Stimulated activated CD4-positive, alpha-beta T cell treated with anti-CD3 and anti-CD28 coated beads, Interleukin-12 subunit alpha, Interleukin-12 subunit beta, amount 100 ng/mL, for 48 hours (primary cell): ENCODE measurements around the gene HORMAD2.
"Not testable (repeated sequence)": the region's sequence is repeated elsewhere in the genome, so short reads cannot be mapped to it uniquely, and the experiment has no call there.

Experiments
- DNase-seq, 3 donors: peaks; one replicate each; pipeline ENCODE4 v3.0.0-alpha.2; 2020; ENCODE audit warnings: low read depth in 2 of 3, low spot score in 1 of 3

Gene HORMAD2

DNA sequence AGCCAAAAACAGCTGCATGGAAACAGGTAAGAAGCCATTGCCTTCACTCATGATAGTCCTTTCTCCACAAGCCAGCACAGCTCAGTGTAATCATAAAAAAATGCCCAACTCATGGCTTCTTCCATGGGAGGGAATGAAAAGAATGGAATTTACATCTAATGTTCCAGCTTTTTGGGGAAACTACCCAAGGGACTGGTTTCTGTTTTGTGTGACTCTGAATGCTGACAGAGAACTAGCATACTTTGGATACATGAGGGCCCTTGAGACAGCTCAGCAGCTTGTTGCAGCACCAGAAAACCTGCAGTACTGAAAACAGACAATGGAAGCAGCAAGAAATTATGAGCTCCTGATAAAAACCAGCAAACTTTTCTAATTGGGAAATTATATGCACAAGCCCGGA lies 24.2 kb upstream of the HORMAD2 start:
- no peak for DNase-seq

DNA sequence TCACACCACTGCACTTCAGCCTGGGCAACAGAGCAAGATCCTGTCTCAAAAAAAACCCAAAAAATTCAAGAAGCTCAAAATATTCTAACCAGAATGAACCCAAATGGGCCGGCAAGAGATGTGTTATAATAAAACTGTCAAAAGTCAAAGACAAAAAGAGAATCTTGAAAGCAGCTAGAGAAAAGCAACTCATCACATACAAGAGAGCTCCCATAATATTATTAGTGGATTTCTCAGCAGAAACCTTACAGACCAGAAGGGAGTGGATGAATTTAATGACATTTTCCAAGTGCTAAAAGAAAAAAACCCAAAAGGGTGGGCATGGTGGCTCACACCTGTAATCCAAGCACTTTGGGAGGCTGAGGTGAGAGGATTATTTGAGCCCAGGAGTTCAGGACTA lies 22.9 kb upstream of the HORMAD2 start:
- no peak for DNase-seq

DNA sequence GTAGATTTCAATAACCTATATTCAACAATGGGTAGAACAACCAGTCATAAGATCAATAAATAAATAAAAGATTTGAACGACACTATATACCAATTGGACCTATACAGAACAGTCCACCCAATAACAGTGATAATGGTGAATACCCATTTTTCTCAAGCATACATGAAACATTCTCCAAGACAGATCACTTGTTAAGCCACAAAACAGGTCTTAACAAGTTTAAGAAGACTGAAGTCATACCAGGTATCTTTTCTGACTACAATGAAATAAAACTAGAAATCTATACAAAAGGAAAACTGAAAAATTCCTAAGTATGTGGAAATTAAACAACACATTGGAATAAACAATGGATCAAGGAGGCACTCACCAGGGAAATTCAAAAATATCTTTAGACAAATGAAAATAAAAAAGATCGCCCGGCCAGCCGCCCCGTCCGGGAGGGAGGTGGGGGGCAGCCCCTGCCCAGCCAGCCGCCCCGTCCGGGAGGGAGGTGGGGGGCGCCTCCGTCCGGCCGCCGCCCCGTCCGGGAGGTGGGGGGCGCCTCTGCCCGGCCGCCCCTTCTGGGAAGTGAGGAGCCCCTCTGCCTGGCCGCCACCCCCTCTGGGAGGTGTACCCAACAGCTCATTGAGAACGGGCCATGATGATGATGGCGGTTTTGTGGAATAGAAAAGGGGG lies 20.8 kb upstream of the HORMAD2 start:
- not testable (repeated sequence) for DNase-seq

DNA sequence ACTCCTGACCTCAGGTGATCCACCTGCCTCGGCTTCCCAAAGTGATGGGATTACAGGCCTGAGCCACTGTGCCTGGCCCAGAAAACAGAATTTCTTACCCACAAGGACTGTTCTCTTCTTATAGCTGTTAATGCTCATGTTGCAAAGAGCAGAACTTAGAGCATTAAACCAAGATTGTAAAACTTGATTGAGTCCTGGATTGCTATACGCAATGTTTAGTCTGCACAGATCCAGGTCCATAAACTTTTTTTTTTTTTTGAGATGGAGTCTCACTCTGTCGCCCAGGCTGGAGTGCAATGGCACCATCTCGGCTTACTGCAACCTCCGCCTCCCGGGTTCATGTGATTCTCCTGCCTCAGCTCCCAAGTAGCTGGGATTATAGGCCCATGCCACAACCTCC lies 19.2 kb upstream of the HORMAD2 start:
- not testable (repeated sequence) for DNase-seq

DNA sequence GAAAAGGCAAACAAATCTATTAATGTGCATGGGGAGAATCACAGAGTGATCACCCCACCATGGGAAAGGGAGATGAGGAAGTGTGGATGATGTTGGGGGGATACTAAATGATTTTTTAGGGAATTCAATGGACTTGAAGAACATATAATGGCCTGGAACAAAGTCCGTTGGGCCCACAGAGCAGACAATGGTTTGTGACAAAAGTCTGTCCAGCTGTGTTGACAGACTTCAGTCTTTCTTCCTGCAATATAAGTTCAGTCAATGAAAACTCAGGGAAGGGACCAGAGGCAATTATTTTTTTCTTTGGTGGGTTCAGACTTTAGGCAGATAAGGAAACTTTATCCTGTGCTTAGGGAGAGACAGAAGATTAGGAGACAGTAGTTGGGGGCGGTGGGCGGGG lies 18.0 kb upstream of the HORMAD2 start:
- DNase-seq, result no peak

DNA sequence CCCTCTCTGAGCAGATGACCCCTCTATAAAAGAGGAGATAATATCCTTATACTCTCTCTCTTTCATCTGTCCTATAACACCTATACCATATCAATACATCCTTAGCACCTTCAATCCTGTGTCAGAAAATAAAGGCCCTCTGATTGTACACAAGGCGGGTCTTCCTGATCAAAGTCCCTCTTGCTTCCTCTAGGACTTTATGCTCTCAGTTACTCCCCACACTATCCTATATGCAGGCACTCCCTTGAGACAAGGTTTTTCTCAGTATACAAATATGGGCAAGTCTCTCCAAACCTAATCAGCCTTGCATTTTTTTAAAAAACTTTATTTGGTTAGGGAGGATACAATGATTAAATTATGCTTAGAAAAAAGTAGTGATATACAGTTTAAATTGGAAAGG lies 17.3 kb upstream of the HORMAD2 start:
- no peak for DNase-seq

DNA sequence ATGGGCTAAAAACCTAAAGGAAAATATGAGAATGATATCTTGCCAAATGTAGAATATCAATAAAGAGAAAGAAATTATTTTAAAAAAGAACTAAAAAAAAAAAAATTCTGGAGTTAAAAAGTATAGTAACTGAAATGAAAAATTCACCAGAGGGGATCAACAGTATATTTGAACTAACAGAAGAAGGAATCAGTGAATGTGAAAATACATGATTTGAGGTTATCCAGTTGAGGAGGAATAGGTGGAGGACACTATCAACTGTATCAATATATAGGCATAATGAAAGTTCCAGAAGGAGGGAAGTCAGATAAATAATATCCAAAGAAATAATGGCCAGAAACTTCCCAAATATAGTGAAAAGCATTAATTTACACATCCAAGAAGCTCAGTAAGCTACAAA lies 16.1 kb upstream of the HORMAD2 start:
- no peak for DNase-seq

DNA sequence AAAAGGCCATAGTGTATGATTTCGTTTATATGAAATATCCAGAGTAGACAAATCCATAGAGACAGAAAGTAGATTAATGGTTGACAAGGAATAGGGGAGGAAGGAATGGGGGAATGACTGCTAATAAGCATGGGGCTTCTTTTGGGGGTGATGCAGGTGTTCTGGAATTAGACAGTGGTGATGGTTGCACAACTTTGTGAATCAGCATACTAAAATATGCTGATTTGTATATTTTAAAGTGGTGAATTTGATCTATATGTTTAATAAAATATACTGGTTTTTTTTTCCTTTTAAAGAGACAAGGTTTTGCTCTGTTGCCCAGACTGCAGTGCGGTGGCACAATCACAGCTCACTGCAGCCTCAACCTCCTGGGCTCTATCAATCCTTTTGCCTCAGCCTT lies 6.5 kb upstream of the HORMAD2 start:
- no peak for DNase-seq

DNA sequence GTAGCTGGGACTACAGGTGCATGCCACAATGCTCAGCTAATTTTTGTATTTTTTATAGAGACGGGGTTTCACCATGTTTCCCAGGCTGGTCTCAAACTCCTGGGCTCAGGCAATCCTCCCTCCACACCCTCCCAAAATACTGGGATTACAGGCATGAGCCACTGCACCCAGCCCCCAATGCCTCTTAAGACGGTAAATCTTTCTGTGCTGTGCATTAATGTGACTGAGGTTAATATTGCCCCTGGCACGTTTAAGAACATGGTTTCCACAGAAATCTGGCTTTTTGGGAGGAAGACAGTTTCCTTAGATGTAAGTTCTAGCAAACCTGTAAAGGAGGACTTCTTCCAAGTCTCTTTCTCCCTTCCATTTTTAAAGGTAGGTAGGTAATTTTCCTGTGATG lies 6.1 kb upstream of the HORMAD2 start:
- DNase-seq, result no peak

DNA sequence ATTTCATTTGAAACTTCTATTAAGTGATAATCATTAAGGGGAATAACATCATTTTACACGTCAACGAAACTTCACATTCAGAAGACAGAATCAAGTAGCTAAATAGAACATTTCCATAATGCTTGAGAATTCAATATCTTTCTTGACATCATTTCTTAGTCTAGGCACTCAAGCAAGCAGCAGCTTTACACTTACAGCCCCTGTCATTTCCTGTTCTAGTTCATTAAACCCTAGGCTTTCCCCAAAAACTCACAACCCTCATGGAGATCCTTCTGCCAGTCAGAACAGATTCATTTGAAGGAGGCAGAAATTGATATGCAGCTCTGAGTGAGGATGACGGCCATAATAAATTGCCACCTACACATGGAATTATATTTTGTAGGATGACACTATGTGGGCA lies 5.3 kb upstream of the HORMAD2 start:
- no peak for DNase-seq

DNA sequence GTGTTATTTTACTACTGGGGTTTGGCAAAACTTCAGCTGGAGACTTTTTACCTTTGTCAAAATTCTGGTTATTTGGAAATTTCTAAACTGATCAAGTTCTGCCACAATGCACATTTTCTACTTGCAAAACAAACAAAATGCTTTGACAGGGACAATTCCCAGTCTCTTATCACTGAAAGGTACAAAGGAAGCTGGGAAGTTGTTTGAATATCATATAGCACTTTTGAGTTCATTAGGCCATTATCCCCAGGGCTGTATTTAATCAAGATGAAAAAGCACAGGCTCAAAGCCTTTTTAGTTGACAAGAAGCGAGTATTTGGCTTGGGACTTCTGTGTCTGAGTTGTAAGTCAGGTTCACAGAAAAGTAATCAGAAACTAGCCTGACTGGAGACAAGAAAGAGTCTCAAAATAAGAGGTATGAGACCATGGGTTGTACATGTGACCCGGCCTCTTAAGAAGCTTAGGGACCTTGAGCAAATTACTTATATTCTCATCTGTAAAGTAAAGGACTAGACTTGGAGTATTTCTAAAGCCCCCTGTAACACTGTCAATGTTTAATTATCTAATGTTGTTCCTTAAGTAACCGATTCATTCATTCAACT lies 2.9 kb upstream of the HORMAD2 start:
- DNase-seq, result no peak

DNA sequence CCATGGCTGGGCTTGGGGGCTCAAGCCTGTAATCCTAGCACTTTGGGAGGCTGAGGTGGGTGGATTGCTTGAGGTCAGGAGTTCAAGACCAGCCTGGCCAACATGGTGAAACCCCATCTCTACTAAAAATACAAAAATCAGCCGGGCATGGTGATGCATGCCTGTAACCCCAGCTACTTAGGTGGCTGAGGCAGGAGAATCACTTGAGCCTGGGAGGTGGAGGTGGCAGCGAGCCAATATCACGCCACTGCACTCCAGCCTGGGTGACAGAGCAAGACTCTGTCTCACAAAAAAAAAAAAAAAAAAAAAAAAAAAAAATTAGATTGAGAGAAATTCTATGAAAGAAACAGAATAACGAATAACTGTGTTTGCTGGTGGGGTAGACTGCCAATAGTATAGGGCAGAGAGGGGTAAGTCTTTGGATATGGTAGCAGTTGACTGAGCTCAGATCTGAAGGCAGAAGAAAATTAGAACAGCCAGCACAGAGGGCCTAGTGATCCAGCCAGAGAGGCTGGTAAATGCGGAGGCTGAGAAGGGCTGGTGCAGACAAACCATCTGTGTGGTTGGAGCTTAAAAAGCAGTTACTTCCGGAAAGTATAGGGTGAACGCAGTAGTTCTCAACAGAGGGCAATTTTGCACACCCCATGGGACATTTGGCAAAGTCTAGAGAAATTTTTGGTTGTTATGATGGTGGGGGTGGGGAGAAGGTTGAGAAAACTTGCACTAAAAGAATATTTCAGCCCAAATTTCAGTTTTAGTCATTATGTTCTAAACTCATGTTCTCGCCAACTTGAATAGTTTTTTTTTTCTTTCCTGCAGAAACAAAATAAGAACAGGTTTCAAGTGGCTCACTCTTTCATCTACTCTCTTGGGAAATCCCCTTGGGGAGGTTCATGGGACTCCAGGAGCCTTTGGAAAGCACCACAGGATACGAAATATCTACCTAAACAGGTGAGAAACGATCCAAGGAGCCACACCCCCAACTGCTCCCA lies 1.6 kb upstream of the HORMAD2 start:
- DNase-seq, result peak in 1 of 3 donors; percentile 14

DNA sequence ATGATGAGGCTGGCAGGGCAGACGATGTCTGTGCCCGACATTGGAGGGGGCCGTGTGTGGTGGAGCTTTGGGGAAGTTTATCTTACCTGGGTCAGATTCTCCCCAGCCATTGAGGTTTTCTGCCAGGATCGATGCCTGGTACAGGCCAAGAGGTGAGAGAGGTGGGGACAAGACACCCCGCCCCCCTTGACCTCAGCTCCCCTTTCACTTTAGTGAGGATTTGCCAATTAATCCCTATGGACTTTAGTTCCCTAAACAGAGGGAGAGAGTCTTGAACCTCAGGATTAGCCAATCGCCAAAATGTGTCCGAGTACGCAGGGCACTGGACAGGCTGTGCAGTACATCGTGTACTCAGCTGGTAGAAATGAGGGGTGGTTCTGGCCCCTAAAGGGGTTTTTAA lies 541 bp downstream of the HORMAD2 start:
- no peak for DNase-seq

DNA sequence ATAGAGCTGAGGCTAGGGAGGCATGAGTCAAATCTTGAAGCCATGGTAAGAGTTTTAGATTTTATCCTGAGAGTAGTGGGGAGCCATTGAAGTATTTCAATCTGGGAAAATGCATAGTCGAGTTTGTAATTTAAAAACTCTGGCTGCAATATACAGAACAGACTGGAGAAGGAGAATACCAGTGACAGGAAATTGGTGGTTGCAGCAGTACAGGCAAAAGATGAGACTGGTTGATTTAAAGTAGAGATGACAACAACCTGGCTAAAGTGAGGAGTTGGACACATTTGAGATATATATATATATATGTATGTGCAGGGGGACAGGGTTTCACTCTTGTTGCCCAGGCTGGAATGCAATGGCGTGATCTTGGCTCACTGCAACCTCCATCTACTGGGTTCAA lies 6.2 kb downstream of the HORMAD2 start:
- no peak for DNase-seq

DNA sequence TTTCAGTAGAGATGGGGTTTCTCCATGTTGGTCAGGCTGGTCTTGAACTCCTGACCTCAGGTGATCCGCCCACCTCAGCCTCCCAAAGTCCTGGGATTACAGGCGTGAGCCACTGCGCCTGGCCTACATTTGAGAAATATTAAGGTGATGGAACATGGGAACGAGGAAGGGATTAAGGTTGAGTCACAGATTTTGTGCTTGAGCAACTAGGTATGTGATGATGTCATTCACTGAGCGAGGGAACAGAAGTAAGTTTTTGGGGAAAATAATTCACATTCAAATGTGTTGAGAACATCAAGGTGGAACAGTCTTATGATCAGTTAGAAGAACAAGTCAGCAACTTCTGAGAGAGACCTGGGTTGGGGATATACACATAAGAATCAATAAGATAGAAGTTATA lies 6.8 kb downstream of the HORMAD2 start:
- DNase-seq, result not testable (repeated sequence)

DNA sequence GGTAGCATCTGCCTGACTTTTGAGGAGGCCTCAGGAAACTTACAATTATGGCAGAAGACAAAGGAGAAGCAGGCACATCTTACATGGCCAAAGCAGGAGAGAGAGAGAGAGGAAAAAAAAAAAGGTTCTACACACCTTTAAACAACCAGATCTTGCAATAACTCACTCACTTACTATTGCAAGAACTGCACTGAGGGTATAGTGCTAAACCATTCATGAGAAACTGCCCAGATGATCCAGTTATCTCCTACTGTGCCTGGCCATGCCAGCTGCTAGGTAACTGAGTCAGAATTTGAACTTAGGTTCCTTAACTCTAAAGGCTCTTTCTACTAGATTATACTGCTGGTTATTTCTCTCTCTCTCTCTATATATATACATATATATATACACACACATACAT lies 7.3 kb downstream of the HORMAD2 start:
- DNase-seq, result no peak

DNA sequence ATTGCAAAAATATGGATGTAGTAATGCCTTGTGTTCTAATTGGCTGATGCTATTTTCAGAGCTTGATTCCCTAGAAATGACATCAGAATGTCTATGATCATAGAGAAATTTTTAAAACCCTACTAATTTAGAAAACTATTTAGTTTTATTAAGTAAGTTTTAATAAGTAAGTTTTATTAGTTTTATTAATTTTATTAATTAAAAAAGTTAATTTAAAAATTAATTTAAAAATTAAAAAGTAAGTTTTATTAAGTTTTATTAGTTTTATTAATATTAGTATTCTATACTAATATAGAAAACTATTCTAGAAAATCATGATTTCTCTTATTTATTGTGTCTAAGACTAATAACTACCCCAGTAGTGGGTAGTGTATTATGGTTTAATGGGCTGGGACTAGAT lies 8.2 kb downstream of the HORMAD2 start:
- DNase-seq, result no peak

DNA sequence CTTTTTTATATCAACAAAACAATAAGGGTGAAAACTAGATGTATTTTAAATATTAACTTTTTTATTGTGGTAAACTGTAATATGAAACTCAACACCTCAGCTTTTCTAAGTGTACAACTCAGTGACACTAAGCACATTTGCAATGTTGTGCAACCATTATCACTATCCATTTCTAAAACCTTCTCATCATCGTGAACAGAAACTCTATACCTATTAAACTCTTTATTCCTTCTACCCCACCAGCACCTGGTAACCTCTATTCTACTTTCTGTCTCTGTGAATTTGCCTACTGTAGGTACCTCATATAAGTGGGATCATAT lies 9.4 kb downstream of the HORMAD2 start:
- no peak for DNase-seq

DNA sequence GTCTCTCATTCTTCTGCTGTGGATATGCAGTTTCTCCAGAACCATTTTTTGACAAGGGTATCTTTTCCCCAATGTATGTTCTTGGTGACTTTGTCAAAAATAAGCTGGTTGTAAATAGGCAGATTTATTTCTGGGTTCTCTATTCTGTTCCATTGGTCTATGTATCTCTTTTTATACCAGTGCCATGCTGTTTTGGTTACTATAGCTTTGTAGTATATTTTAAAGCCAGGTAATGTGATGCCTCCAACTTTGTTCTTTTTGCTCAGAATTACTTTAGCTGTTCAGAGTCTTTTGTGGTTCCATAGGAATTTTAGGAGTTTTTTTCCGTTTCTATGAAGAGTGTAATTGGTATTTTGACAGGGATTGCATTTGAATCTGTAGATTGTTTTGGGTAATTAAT lies 12.4 kb downstream of the HORMAD2 start:
- DNase-seq, result no peak

DNA sequence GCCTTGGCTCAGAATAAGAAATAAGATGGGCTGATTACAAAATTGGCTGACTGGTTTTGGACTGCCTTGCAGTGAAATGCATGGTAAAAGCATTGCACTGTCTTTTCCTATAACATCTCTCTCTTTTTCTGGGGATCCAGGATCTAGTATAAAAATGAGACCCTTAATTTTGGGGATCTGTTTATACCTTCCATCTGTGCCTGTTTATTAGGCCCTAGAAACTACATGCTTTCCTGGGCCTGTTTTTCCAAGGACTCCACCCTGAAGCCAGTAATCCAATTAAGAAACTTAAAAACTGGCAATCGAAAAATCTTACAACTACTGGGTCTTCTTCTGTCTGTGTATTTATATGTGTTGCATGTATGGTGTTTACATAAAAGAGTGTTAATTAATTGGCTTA lies 14.5 kb downstream of the HORMAD2 start:
- no peak for DNase-seq

DNA sequence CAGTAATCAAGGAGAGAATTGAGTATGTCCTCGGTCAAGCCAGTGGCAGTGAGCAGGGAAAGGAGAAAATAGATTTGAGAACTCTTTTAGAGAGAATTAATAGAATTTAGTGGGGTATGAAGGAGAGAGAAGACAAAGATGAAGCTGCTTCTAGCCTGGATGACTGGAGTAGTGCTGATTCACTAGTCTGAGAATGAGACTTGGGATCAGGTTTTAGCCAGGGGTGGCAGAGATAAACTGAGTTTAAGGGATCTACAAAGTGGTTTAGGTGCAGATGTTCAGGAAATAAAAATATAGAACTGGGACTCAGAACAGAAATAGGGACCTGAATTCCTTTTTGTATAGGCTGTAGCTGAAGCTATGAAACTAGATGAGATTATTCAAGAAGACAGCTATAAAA lies 17.6 kb downstream of the HORMAD2 start:
- DNase-seq, result no peak

DNA sequence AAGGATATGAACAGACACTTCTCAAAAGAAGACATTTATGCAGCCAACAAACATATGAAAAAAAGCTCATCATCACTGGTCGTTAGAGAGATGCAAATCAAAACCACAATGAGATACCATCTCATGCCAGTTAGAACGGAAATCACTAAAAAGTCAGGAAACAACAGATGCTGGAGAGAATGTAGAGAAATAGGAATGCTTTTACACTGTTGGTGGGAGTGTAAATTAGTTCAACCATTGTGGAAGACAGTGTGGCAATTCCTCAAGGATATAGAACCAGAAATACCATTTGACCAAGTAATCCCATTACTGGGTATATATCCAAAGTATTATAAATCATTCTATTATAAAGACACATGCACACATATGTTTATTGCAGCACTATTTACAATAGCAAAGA lies 20.5 kb downstream of the HORMAD2 start:
- not testable (repeated sequence) for DNase-seq
